Measurements from ENCODE around the gene CYP2A7.
"Not testable (repeated sequence)": the region's sequence is repeated elsewhere in the genome, so short reads cannot be mapped to it uniquely, and the experiment has no call there.

GRCh38 chr19:40874874-40875273 lies 7.2 kb downstream of the CYP2A7 start:
- TF ChIP-seq CTCF (IDR thresholded peaks at IDR 0.05; ENCODE audit: insufficient read depth, low read length, poor library complexity, severe bottlenecking); EZH2phosphoT487 (conservative IDR thresholded peaks at IDR 0.05; ENCODE audit: low read length): not testable (repeated sequence)

Measured in SU-DHL-6 (cell line).